SU-DHL-6 (cell line): ENCODE measurements around the gene B4GALT5.

Source experiments
- H2AFZ ChIP-seq: fragments of 200-600 bp; sonication (generic); 2 replicates; pipeline ENCODE4 v1.6.1; 2014; ENCODE audit warnings: low read depth, mild to moderate bottlenecking, moderate library complexity, mixed read lengths, antibody characterized with exemption, low read length; ENCODE audit not compliant: severe bottlenecking
- H3F3A ChIP-seq: fragments of 200-600 bp; shearing (Covaris generic); 2 replicates; pipeline ENCODE4 v1.6.0; 2016; ENCODE audit warnings: antibody characterized with exemption, mild to moderate bottlenecking; ENCODE audit not compliant: insufficient read depth
- H3K27ac ChIP-seq: fragments of 200-600 bp; sonication (generic); 2 replicates; pipeline ENCODE4 v1.5.1; 2016; ENCODE audit warnings: low read depth, mild to moderate bottlenecking, low read length, moderate library complexity, mixed read lengths
- H3K27me3 ChIP-seq: fragments of 200-600 bp; sonication (generic), shearing (Covaris generic); 2 replicates; pipeline ENCODE4 v1.6.0; 2014; ENCODE audit warnings: mild to moderate bottlenecking, low read length
- H3K36me3 ChIP-seq: fragments of 200-600 bp; sonication (generic); 2 replicates; pipeline ENCODE4 v1.6.1; 2014; ENCODE audit warnings: mild to moderate bottlenecking, low read length, mixed read lengths
- H3K4me2 ChIP-seq: fragments of 300-600, 200-600 bp; shearing (Covaris generic), sonication (generic); 2 replicates; pipeline ENCODE4 v1.6.0; 2014; ENCODE audit warnings: low read length, low read depth, mild to moderate bottlenecking; ENCODE audit not compliant: poor library complexity, severe bottlenecking
- H3K4me3 ChIP-seq: fragments of 200-600 bp; sonication (generic); 2 replicates; pipeline ENCODE4 v1.5.1; 2014; ENCODE audit warnings: antibody characterized with exemption, low read length, mild to moderate bottlenecking, mixed read lengths; ENCODE audit not compliant: insufficient read depth, poor library complexity, severe bottlenecking
- H3K79me2 ChIP-seq: fragments of 200-600 bp; sonication (generic); 2 replicates; pipeline ENCODE4 v1.6.1; 2014; ENCODE audit warnings: mild to moderate bottlenecking, low read length, moderate library complexity; ENCODE audit not compliant: insufficient read depth
- H3K9ac ChIP-seq: fragments of 200-600 bp; sonication (generic); 2 replicates; pipeline ENCODE4 v1.7.0; 2014; ENCODE audit warnings: mild to moderate bottlenecking, low read length
- H3K9me2 ChIP-seq: fragments of 200-600 bp; sonication (generic); replicated peaks from 2 replicates; pipeline ENCODE4 v1.6.1; 2014; ENCODE audit warnings: low read length; ENCODE audit not compliant: insufficient read depth
- H3K9me3 ChIP-seq: fragments of 200-600 bp; sonication (generic); 2 replicates; pipeline ENCODE4 v1.6.1; 2014; ENCODE audit warnings: low read length, mixed read lengths; ENCODE audit not compliant: insufficient read depth
- H4K20me1 ChIP-seq: fragments of 200-600 bp; sonication (generic); 2 replicates; pipeline ENCODE4 v1.6.1; 2014; ENCODE audit warnings: low read depth, mild to moderate bottlenecking, antibody characterized with exemption, low read length, moderate library complexity, mixed read lengths
- EZH2phosphoT487 ChIP-seq: fragments of 200-600 bp; sonication (generic), shearing (Covaris generic); conservative IDR thresholded peaks from 2 replicates; pipeline ENCODE4 v1.6.1; 2018; ENCODE audit warnings: mild to moderate bottlenecking, antibody characterized with exemption, low read length, moderate library complexity, mixed read lengths
- TF ChIP-seq, protein P1 (sequence below): fragments of 200-600 bp; sonication (generic); IDR thresholded peaks from one replicate; pipeline ENCODE4 v1.5.1; 2017; ENCODE audit warnings: antibody characterized with exemption, mild to moderate bottlenecking, low read length, moderate library complexity; ENCODE audit not compliant: insufficient read depth, poor library complexity, severe bottlenecking

B4GALT5 gene

DNA sequence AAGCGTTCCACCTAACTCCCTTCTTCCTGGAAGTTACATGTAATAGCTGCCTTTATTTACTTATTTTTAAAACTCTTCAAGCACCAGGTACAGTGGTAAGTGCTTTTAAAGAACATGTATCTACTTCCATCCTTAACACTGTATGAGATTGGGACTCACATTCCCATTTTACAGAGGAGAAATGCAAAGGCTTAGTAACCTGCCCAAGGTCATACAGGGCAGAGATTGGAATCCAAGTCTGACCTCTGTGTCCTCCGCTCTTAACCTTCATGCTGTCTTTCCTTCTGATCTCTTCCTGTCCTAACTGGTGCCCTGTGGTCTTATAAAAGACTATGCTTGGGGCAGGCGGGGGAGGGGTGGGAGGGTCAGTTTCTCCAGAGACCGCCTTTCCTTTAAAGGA is 1.6 kb downstream of the B4GALT5 start:
- H3K9me3 ChIP-seq, result no peaks in the 10 kb centered on the region
- no peaks in the 10 kb centered on the region for H3K9me2 ChIP-seq
- H3K4me3 ChIP-seq, result peak overlapping the region; percentile 98
- peaks cover 39% of the 10 kb centered on the region for H3F3A ChIP-seq
- H2AFZ ChIP-seq, result no peak overlapping the region
- H3K27me3 ChIP-seq, result no peaks in the 10 kb centered on the region
- peaks cover 69% of the 10 kb centered on the region for H3K79me2 ChIP-seq
- peaks cover 8% of the 10 kb centered on the region; the same call in 1 of the 2 replicates for H4K20me1 ChIP-seq
- no peaks in the 10 kb centered on the region for H3K36me3 ChIP-seq
- TF ChIP-seq EZH2phosphoT487, result no peak
- TF ChIP-seq, protein P1, sequence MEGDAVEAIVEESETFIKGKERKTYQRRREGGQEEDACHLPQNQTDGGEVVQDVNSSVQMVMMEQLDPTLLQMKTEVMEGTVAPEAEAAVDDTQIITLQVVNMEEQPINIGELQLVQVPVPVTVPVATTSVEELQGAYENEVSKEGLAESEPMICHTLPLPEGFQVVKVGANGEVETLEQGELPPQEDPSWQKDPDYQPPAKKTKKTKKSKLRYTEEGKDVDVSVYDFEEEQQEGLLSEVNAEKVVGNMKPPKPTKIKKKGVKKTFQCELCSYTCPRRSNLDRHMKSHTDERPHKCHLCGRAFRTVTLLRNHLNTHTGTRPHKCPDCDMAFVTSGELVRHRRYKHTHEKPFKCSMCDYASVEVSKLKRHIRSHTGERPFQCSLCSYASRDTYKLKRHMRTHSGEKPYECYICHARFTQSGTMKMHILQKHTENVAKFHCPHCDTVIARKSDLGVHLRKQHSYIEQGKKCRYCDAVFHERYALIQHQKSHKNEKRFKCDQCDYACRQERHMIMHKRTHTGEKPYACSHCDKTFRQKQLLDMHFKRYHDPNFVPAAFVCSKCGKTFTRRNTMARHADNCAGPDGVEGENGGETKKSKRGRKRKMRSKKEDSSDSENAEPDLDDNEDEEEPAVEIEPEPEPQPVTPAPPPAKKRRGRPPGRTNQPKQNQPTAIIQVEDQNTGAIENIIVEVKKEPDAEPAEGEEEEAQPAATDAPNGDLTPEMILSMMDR, result no peak
- H3K4me2 ChIP-seq, result peak overlapping the region; percentile 87
- H3K27ac ChIP-seq, result peak overlapping the region; percentile 83
- H3K9ac ChIP-seq, result peak overlapping the region; percentile 92

DNA sequence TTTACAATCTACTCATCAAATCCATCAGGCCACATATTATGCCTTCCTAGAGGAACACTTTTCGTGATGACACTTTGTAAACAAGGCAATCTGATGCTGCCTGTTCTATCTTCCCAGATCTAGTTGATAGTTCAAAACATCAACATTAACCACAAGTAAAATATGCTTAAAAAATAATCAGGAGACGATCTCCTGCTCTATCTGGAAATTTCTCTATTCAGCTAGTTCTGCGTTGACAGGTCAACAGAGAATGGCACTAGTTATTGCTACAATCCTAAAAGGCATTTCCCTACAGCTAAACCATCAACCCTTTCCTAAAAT is 2.1 kb downstream of the B4GALT5 start:
- H3K4me3 ChIP-seq, result peak overlapping the region; percentile 98

DNA sequence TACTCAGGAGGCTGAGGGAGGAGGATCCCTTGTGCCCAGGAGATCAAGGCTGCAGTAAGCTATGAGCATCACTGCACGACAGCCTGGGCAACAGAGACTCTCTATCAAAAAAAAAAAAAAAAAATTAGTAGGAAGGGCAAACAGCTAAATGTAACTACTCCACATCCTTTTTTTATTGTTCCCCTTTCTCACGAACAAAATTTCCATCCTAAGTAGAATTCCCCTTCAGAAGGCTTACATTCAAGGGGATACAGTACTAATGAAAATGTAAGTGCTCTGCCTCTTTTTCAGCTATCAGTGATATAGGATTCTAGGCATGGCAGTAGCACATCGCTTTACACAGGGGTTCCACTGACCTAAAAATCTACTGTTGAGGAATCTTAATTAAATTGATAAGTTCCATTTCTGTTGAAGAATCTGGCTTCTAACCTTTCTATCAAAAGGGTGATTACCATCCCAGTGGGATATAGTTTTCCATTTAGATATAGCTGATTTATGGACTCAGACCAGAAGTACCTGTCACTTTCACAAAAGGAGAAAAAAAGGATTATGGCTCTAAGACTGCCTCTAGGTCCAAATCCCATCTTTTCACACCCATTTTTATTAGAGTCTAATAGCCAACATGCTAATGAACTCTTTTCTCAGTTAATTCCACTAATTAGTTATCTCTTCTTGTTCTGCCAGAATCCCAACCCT is 2.6 kb downstream of the B4GALT5 start:
- H3K27ac ChIP-seq, result peak overlapping the region; percentile 83; the same call in 1 of the 2 replicates
- H2AFZ ChIP-seq, result no peak overlapping the region
- no peaks in the 10 kb centered on the region for H3K9me2 ChIP-seq
- no peaks in the 10 kb centered on the region for H3K27me3 ChIP-seq
- peak overlapping the region; percentile 87 for H3K4me2 ChIP-seq
- H3K4me3 ChIP-seq, result peak overlapping the region; percentile 98
- H3F3A ChIP-seq, result peaks cover 49% of the 10 kb centered on the region
- H3K79me2 ChIP-seq, result peaks cover 79% of the 10 kb centered on the region
- H3K9me3 ChIP-seq, result no peaks in the 10 kb centered on the region
- peak overlapping the region; percentile 92 for H3K9ac ChIP-seq
- H3K36me3 ChIP-seq, result no peaks in the 10 kb centered on the region
- TF ChIP-seq, protein P1, result no peak
- no peak for TF ChIP-seq EZH2phosphoT487
- H4K20me1 ChIP-seq, result peaks cover 8% of the 10 kb centered on the region; the same call in 1 of the 2 replicates

More for the DNA sequence above, 2.1 kb downstream of the B4GALT5 start:
- Histone ChIP-seq H3K79me2 (peaks cover 74% of the 10 kb centered on the region), H3K4me2 (peak overlapping the region; percentile 87), H2AFZ (no peak overlapping the region), H3K27me3 (no peaks in the 10 kb centered on the region), H3K9me3 (no peaks in the 10 kb centered on the region), H3K9ac (peak overlapping the region; percentile 92), H3K27ac (peak overlapping the region; percentile 83), H4K20me1 (peaks cover 8% of the 10 kb centered on the region; the same call in 1 of the 2 replicates), H3K9me2 (no peaks in the 10 kb centered on the region), H3K36me3 (no peaks in the 10 kb centered on the region), H3F3A (peaks cover 44% of the 10 kb centered on the region)
- TF ChIP-seq, protein P1, result no peak
- TF ChIP-seq EZH2phosphoT487, result no peak
